OCI-M2 (cell line): ENCODE measurements around the gene CLBA1.

ENCODE experiments used
- DNase-seq: peaks from one replicate; lab custom pipeline; 2025; ENCODE audit not compliant: unreplicated experiment; lab: John Stamatoyannopoulos, UW

Gene CLBA1

GRCh38 chr14:105005329-105005928 is 19.8 kb downstream of the CLBA1 start:
- DNase-seq, result no peak

- no peak for DNase-seq
These were observed 20.6 kb downstream of the CLBA1 start for GRCh38 chr14:105005929-105006830.

GRCh38 chr14:105006831-105007592 is 21.4 kb downstream of the CLBA1 start:
- no peak for DNase-seq

- DNase-seq, result no peak
These were observed 22.1 kb downstream of the CLBA1 start for GRCh38 chr14:105007593-105008264.

GRCh38 chr14:105010106-105010505 is 24.5 kb downstream of the CLBA1 start:
- DNase-seq, result no peak

GRCh38 chr14:105010891-105011291 is 25.3 kb downstream of the CLBA1 start:
- no peak for DNase-seq

GRCh38 chr14:105011312-105011990 is 25.9 kb downstream of the CLBA1 start:
- no peak for DNase-seq

- DNase-seq, result no peak
These were observed 26.8 kb downstream of the CLBA1 start for GRCh38 chr14:105012171-105012985.

- DNase-seq, result no peak
These were observed 27.7 kb downstream of the CLBA1 start for GRCh38 chr14:105013150-105013785.

- no peak for DNase-seq
These were observed 28.4 kb downstream of the CLBA1 start for GRCh38 chr14:105014032-105014431.

- DNase-seq, result no peak
These were observed 29.0 kb downstream of the CLBA1 start for GRCh38 chr14:105014631-105015030.

- no peak for DNase-seq
These were observed 29.7 kb downstream of the CLBA1 start for GRCh38 chr14:105015242-105015641.

GRCh38 chr14:105015905-105016304 is 30.3 kb downstream of the CLBA1 start:
- no peak for DNase-seq

GRCh38 chr14:105018414-105018813 is 32.8 kb downstream of the CLBA1 start:
- no peak for DNase-seq

- DNase-seq, result no peak
These were observed 34.5 kb downstream of the CLBA1 start for GRCh38 chr14:105019861-105020814.

GRCh38 chr14:105020815-105021655 is 35.4 kb downstream of the CLBA1 start, which contains the start of gene CDCA4:
CDCA4 (minus strand) TSS chr14:105021083; CDS start chr14:105011929, 9,154 bp downstream.
- peak; percentile 86 for DNase-seq

- no peak for DNase-seq
These were observed 36.2 kb downstream of the CLBA1 start for GRCh38 chr14:105021656-105022275.
